Cardiac muscle cell (in vitro differentiated cells and primary cell): ENCODE results near the gene GDPD5. TPM values are rescaled to one million over a fixed set of nuclear protein-coding genes. Genes with fewer than 3 reads are reported as not detected.
A peak's percentile ranks its signal among the peaks of the same experiment; 100 is the strongest.

Experiments used
- DNase-seq, 2 donors: peaks; one replicate each; pipeline versions ENCODE4 v3.0.0 to v3.0.0-alpha.2; 2010 to 2017; ENCODE audit warnings: low read depth in 1 of 2, low spot score in 1 of 2
- H3K27ac ChIP-seq: fragments of 200-600 bp; sonication (generic); 2 replicates; pipeline ENCODE4 v1.5.1; 2016
- H3K27me3 ChIP-seq: fragments of 200-600 bp; sonication (generic); 2 replicates; pipeline ENCODE4 v1.6.0; 2016; ENCODE audit warnings: control low read depth
- H3K36me3 ChIP-seq: fragments of 200-600 bp; sonication (generic); 2 replicates; pipeline ENCODE4 v1.5.1; 2016; ENCODE audit warnings: control low read depth
- H3K4me1 ChIP-seq: fragments of 200-600 bp; sonication (generic); 2 replicates; pipeline ENCODE4 v1.8.1; 2017; ENCODE audit warnings: low read depth, mild to moderate bottlenecking, mixed run types
- H3K4me3 ChIP-seq: fragments of 200-600 bp; sonication (generic); 2 replicates; pipeline ENCODE4 v1.5.1; 2016; ENCODE audit warnings: mild to moderate bottlenecking
- H3K9me3 ChIP-seq: fragments of 200-600 bp; sonication (generic); 2 replicates; pipeline ENCODE4 v1.5.1; 2017; ENCODE audit warnings: low read depth, mild to moderate bottlenecking, control low read depth
- polyA plus RNA-seq: library from polyadenylated mRNA; unstranded; fragments of >200 nt; fragmentation: Nextera tagmentation; extraction: Ambion mirVana; gene quantifications from 2 replicates; pipeline ENCODE4 v1.2.1, GENCODE V29; 2016
- total RNA-seq: library from RNA; depleted of rRNA; stranded (reverse); fragments of >200 nt; gene quantifications from 2 replicates; pipeline ENCODE4 v1.2.3, GENCODE V29; 2016
- TF ChIP-seq, protein P1 (sequence below): IDR thresholded peaks from 2 replicates; pipeline ENCODE4 v1.5.1; 2012; ENCODE audit warnings: low read depth, mild to moderate bottlenecking, low read length

Gene GDPD5
- total and polyA plus RNA-seq, 2 experiments from 2014 or later = 6.6 to 19.4 TPM

DNA sequence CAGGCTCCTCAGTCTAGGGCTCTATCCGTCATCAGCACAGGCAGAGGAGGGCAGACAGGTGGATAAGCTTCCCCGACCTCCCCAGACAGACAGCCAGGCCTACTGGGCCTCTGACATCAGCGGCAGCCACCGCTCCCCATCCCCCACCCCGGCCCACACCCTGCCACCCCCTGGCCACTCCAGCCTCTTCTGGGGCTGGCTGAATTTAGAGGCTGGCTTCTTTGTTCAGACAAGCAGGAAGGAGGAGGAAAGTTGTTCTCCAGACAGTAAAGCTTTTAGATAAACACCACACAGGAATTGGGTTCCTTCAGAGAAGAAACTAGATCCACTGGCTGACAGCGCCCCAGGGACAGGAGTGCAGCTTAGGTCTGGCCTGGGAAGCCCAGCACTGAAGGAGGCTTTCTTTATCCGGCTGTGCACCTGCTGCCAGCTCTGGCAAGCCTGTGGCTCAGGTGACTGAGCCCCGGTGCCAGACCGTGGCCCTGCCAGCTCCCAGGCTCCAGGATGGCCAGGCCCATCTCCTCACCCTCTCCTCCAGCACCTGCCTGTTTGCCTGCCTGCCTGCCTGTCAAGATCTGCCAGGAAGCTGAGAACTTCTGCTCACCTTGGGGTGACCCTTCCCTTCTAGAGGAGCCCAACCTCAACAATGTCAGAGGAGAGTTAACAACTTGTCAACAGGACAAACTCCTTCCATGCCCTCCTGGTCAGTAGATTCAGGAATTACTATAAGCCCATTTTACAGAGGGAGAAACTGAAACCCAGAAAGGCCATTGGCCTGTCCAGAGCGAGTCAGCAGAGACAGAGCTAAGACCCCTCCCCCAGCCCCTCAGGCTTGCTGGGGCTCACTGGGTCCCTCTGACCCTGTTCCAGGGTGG is 48.8 kb downstream of the GDPD5 start:
- Histone ChIP-seq H3K9me3 (no peaks in the 10 kb centered on the region), H3K27ac (peak overlapping the region; percentile 73), H3K36me3 (no peaks in the 10 kb centered on the region), H3K4me1 (peaks cover 12% of the 10 kb centered on the region), H3K27me3 (no peaks in the 10 kb centered on the region), H3K4me3 (no peak overlapping the region)
- DNase-seq = no peak
- TF ChIP-seq, protein P1, sequence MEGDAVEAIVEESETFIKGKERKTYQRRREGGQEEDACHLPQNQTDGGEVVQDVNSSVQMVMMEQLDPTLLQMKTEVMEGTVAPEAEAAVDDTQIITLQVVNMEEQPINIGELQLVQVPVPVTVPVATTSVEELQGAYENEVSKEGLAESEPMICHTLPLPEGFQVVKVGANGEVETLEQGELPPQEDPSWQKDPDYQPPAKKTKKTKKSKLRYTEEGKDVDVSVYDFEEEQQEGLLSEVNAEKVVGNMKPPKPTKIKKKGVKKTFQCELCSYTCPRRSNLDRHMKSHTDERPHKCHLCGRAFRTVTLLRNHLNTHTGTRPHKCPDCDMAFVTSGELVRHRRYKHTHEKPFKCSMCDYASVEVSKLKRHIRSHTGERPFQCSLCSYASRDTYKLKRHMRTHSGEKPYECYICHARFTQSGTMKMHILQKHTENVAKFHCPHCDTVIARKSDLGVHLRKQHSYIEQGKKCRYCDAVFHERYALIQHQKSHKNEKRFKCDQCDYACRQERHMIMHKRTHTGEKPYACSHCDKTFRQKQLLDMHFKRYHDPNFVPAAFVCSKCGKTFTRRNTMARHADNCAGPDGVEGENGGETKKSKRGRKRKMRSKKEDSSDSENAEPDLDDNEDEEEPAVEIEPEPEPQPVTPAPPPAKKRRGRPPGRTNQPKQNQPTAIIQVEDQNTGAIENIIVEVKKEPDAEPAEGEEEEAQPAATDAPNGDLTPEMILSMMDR = no peak

DNA sequence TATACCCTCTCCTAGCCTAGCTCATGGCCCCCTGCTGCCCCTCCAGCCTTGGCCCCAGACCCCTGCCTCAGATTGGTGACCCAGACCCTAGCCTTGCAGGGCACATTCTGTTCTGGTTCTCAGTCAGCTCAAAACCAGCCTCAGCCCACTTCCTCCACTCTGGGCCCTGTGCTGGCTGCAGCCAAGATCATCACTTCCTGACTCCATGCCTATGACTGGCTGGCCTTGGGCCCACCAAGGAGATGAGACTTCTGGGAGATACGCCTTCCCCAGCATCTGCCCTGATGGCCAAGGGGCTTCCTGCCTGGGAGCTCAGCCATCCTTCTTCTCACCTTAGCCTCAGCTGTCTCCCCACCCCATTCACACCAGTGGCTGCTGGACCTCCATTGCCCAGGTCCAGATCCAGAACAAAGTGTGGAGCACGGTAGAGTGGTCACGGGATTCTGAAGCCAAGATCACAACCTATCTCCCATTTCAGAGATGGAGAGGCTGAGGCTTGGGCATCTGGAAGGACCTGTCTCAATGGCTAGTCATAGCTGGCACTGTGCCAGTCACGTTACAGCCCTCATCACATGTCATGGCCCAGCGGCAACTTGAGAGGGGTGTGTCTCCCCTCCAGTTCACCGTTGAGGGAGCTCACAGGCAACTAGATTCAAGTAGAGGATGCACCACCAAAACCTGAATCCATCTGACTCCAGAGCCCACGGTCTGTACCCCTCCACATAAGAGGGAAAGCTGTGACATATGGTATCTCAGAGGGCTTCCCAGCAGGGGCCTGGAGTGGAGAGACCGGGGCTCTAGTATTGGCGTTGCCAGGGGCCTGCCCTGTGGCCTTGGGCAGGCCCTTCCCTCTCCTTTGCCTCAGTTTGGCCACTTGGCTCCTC is 49.7 kb downstream of the GDPD5 start:
- DNase-seq = peak in 1 of 2 donors; percentile 81
- Histone ChIP-seq H3K4me1 (peaks cover 14% of the 10 kb centered on the region), H3K9me3 (no peaks in the 10 kb centered on the region), H3K4me3 (no peak overlapping the region), H3K27me3 (no peaks in the 10 kb centered on the region), H3K36me3 (no peaks in the 10 kb centered on the region), H3K27ac (no peak overlapping the region)
- TF ChIP-seq, protein P1 = no peak

DNA sequence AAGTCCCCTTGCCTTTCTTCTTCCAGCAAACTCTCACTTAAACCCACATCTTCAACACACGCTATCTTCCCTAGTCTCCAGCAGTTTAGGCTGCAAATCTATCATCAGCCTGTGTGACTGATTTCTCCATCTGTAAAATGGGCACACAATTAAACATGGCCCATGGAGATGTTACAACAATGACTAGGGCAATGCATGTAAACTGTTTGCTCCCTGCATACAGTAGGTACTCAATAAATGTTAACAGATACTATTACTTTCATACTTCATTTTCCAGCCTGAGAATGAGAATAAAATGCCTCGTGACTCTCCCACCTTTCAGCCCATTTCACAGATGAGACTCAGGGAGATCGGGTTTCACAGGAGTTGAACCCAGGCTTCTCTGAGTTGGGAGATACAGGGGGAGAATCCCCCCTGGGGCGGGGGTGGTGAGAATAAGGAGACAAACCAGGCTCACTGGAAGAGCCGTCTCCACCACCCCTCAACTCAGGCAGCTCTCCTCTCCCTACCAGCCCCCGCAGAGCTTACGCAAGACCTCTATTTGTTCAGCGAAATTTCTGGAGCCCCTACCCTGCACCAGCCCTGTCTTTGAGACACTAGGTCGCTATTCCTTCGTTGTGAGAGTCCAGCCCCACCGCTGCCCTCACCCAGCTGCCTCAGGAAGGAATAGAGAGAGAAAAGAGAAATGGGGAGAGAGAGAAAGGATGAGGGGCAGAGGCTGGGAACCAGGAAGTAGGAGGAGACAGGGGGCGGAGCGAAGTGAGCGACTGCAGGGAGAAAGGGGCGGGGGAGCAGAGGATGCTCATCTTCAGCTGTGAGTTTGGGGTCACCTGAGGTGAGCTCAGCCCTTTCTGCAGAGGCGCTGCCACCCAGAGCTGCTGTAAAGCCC is 50.6 kb downstream of the GDPD5 start:
- no peaks in the 10 kb centered on the region for H3K9me3 ChIP-seq
- H3K4me1 ChIP-seq = peaks cover 16% of the 10 kb centered on the region
- peak; percentile 24 to 85 for DNase-seq
- H3K27me3 ChIP-seq = no peaks in the 10 kb centered on the region
- H3K27ac ChIP-seq = no peak overlapping the region
- H3K4me3 ChIP-seq = no peak overlapping the region
- TF ChIP-seq, protein P1 = no peak
- H3K36me3 ChIP-seq = no peaks in the 10 kb centered on the region

DNA sequence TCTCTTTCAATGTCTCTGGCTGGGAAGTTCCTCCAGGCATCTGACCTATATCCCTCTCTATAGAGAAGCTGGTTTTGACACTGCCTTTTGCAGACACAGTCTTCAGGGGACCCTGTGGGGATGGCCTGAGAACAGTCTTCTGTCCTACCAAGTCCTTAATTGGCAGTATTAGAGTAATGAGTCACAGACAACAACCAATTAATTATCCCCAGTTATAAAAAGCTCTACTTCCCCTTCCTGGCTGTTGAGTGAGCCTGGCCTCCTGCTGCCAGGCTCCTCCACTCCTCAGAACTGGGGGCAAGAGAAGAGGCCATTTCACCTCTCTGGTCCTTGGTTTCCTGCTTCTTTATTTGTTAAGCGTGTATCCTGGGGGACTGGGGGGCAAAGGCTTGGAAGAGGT is 51.5 kb downstream of the GDPD5 start:
- Histone ChIP-seq H3K27ac (no peak overlapping the region), H3K4me1 (peaks cover 16% of the 10 kb centered on the region), H3K9me3 (no peaks in the 10 kb centered on the region), H3K27me3 (no peaks in the 10 kb centered on the region), H3K4me3 (no peak overlapping the region), H3K36me3 (no peaks in the 10 kb centered on the region)
- no peak for DNase-seq
- TF ChIP-seq, protein P1 = no peak

DNA sequence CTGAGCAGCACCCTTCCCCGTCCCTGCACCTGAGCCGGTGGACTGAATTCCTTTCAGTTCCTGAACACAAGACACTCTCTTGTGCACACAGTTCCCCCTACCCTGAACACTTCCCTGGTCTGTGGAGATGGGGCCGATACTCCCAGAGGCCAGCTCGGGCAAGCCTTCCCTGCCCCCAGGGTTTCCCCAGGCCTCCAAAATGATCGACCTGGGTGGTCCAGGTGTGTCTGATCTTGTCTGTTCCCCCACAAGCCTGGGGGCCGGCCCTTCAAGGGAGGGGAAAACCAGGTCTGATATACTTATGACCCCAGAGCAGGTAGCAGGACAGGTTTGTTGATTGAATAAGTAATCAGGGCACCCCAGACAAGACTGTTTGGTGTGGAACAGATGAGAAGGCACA is 52.1 kb downstream of the GDPD5 start:
- TF ChIP-seq, protein P1 = no peak
- no peaks in the 10 kb centered on the region for H3K36me3 ChIP-seq
- H3K9me3 ChIP-seq = no peaks in the 10 kb centered on the region
- H3K4me1 ChIP-seq = peaks cover 16% of the 10 kb centered on the region
- no peaks in the 10 kb centered on the region for H3K27me3 ChIP-seq
- H3K4me3 ChIP-seq = no peak overlapping the region
- DNase-seq = no peak
- H3K27ac ChIP-seq = no peak overlapping the region
